ENCODE data around the gene GLCE.

GRCh38 chr15:69219690-69220089 lies 59.3 kb downstream of the GLCE start:
- TF ChIP-seq ZFP3 (CRISPR knock-in tag; IDR thresholded peaks at IDR 0.05) (no peak), PATZ1 (CRISPR knock-in tag; IDR thresholded peaks at IDR 0.05; ENCODE audit: borderline replicate concordance) (no peak), RARB (CRISPR knock-in tag; IDR thresholded peaks at IDR 0.05) (no peak), ARNTL (CRISPR knock-in tag; IDR thresholded peaks at IDR 0.05; ENCODE audit: borderline replicate concordance, low read depth) (no peak), CREB5 (CRISPR knock-in tag; IDR thresholded peaks at IDR 0.05; ENCODE audit: low read depth) (no peak), ZNF565 (CRISPR knock-in tag; conservative IDR thresholded peaks at IDR 0.05; ENCODE audit: low read depth) (no peak), PPARA (CRISPR knock-in tag; IDR thresholded peaks at IDR 0.05; ENCODE audit: borderline replicate concordance) (no peak), ZNF70 (CRISPR knock-in tag; IDR thresholded peaks at IDR 0.05) (no peak), CSRNP3 (CRISPR knock-in tag; IDR thresholded peaks at IDR 0.05) (no peak), ZNF8 (CRISPR knock-in tag; IDR thresholded peaks at IDR 0.05) (no peak), TSHZ2 (CRISPR knock-in tag; IDR thresholded peaks at IDR 0.05) (no peak), POU6F1 (CRISPR knock-in tag; IDR thresholded peaks at IDR 0.05; ENCODE audit: borderline replicate concordance, low read depth) (no peak), GLIS3 (CRISPR knock-in tag; IDR thresholded peaks at IDR 0.05) (no peak)

Data from SK-N-SH treated with all-trans-retinoic acid at 6 μM for 48 hours (cell line).